Lower leg skin (tissue), 3 donors: ENCODE results near the gene TBX20.

Experiments used
- CTCF ChIP-seq, 3 donors: fragments of 450-650 bp; IDR thresholded peaks; one replicate each; pipeline ENCODE4 v1.5.1; 2016; ENCODE audit warnings: antibody characterized with exemption in 3 of 3, mild to moderate bottlenecking in 3 of 3, moderate library complexity in 2 of 3
- POLR2A ChIP-seq, 2 donors: fragments of 450-650 bp; IDR thresholded peaks; one replicate each; pipeline ENCODE4 v1.6.1; 2016 to 2017; ENCODE audit warnings: antibody characterized with exemption in 2 of 2, mild to moderate bottlenecking in 1 of 2, moderate library complexity in 1 of 2

GRCh38 chr7:35248576-35249536 is 5.0 kb downstream of the TBX20 start:
- TF ChIP-seq CTCF (IDR thresholded peaks at IDR 0.05): no peak
- no peak for TF ChIP-seq POLR2A (IDR thresholded peaks at IDR 0.05)
